ENCODE results near the gene SLC25A44.

SLC25A44 gene

GRCh38 chr1:156244126-156244525, 50.2 kb downstream of the SLC25A44 start:
- no peak for DNase-seq

GRCh38 chr1:156244712-156245111, 50.8 kb downstream of the SLC25A44 start:
- DNase-seq = no peak

GRCh38 chr1:156245451-156246232, 51.7 kb downstream of the SLC25A44 start:
- peak; percentile 83 for DNase-seq

GRCh38 chr1:156246241-156246780, 52.4 kb downstream of the SLC25A44 start:
- DNase-seq = peak; percentile 52

GRCh38 chr1:156246781-156247459, 53.0 kb downstream of the SLC25A44 start:
- peak; percentile 52 for DNase-seq

- peak; percentile 52 for DNase-seq
These were observed 53.8 kb downstream of the SLC25A44 start, which contains the start of gene PAQR6 for GRCh38 chr1:156247460-156248322. PAQR6 (minus strand) TSS chr1:156248056; CDS start chr1:156246731, 1,325 bp downstream.

GRCh38 chr1:156248323-156248683, 54.4 kb downstream of the SLC25A44 start:
- no peak for DNase-seq

- no peak for DNase-seq
These were observed 55.7 kb downstream of the SLC25A44 start for GRCh38 chr1:156249593-156249992.

GRCh38 chr1:156251527-156251926, 57.6 kb downstream of the SLC25A44 start:
- no peak for DNase-seq

- DNase-seq = no peak
These were observed 59.7 kb downstream of the SLC25A44 start for GRCh38 chr1:156253634-156254033.

GRCh38 chr1:156257711-156258110, 63.8 kb downstream of the SLC25A44 start:
- no peak for DNase-seq

GRCh38 chr1:156258859-156259258, 65.0 kb downstream of the SLC25A44 start:
- DNase-seq = no peak

- no peak for DNase-seq
These were observed 65.9 kb downstream of the SLC25A44 start for GRCh38 chr1:156259805-156260204.

GRCh38 chr1:156260896-156261295, 67.0 kb downstream of the SLC25A44 start:
- DNase-seq = no peak

All from NCI-H69 (cell line).